Retina (tissue), 1 donor: ENCODE measurements around the gene CSRNP3.

Experiments
- DNase-seq: peaks from one replicate; pipeline ENCODE4 v3.0.0-alpha.2; 2016

CSRNP3 gene

GRCh38 chr2:165692906-165693305 lies 223.4 kb downstream of the CSRNP3 start:
- no peak for DNase-seq

- DNase-seq = no peak
Observed at GRCh38 chr2:165693838-165694237, 224.3 kb downstream of the CSRNP3 start.

- peak; percentile 85 for DNase-seq
Observed at GRCh38 chr2:165697748-165698443, 228.4 kb downstream of the CSRNP3 start.

GRCh38 chr2:165698444-165698884 lies 229.0 kb downstream of the CSRNP3 start:
- DNase-seq = no peak

GRCh38 chr2:165699946-165700345 lies 230.4 kb downstream of the CSRNP3 start:
- no peak for DNase-seq

- peak; percentile 79 for DNase-seq
Observed at GRCh38 chr2:165700531-165700930, 231.0 kb downstream of the CSRNP3 start.

- no peak for DNase-seq
Observed at GRCh38 chr2:165701147-165701546, 231.6 kb downstream of the CSRNP3 start.

GRCh38 chr2:165706960-165707487 lies 237.5 kb downstream of the CSRNP3 start:
- no peak for DNase-seq

GRCh38 chr2:165716091-165716490 lies 246.6 kb downstream of the CSRNP3 start:
- no peak for DNase-seq

GRCh38 chr2:165718610-165719210 lies 249.2 kb downstream of the CSRNP3 start:
- peak; percentile 29 for DNase-seq

- no peak for DNase-seq
Observed at GRCh38 chr2:165720511-165720910, 251.0 kb downstream of the CSRNP3 start.

- DNase-seq = no peak
Observed at GRCh38 chr2:165725421-165725820, 255.9 kb downstream of the CSRNP3 start.
